ENCODE results near the gene OR7C1.

DNA sequence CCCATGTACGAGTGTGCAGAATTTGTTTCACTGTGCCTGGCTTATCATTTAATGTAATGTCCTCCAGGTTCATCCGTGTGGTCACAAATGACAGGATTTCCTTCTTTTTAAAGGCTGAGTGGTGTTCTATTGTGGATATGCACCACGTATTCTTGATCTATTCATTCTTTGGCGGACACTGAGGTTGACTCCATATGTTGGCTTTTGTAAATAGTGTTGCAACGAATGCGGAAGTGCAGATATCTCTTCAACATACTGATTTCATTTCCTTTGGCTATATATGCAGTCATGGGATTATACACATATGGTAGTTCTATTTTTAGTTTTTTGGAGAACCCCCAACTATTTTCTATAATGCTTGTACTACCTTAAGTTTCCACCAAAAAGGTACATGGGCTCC, 13.0 kb downstream of the OR7C1 start:
- TF ChIP-seq, protein P1, sequence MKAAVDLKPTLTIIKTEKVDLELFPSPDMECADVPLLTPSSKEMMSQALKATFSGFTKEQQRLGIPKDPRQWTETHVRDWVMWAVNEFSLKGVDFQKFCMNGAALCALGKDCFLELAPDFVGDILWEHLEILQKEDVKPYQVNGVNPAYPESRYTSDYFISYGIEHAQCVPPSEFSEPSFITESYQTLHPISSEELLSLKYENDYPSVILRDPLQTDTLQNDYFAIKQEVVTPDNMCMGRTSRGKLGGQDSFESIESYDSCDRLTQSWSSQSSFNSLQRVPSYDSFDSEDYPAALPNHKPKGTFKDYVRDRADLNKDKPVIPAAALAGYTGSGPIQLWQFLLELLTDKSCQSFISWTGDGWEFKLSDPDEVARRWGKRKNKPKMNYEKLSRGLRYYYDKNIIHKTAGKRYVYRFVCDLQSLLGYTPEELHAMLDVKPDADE (IDR thresholded peaks at IDR 0.05), result no peak
- no peak for TF ChIP-seq CTCF (conservative IDR thresholded peaks at IDR 0.05; ENCODE audit: low read depth in 2 of 2)

Data from GM23338 (cell line).